Measurements from ENCODE around the gene KCNJ10.

The KCNJ10 gene

DNA sequence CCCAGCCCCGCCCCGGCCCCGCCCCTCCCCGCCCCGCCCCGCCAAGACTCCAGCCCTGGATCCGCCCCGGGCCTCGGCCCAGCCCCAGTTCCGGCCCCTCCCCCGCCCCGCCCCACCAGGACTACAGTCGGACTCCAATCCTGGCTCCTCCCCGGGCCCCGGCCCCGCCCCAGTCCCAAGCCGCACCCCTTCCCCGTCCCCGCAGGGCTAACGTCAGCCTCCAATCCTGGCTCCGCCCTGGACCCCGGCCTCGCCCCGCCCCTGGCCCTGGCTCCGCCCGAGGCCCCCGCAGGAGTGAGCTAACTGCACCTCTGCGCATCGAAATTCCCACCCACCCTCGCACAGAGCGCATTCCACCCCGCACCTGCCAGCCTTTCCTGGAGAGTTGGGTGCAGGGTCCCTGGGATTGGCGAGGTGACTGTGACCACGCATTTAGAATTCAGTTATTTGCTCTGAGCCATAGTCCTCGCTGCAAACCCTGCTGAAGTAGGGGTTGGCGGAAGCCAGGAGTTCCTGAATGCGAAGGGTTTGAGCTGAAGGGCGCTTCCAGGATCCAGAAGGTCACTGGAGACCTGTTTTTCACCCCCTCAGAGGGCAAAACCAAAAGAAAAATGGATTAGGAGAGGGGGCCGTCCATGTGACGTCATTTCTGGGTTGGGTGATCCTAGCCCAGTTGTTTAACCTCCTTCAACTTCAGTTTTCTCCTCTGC, 29.0 kb upstream of the KCNJ10 start:
- peak; percentile 93 for DNase-seq

DNA sequence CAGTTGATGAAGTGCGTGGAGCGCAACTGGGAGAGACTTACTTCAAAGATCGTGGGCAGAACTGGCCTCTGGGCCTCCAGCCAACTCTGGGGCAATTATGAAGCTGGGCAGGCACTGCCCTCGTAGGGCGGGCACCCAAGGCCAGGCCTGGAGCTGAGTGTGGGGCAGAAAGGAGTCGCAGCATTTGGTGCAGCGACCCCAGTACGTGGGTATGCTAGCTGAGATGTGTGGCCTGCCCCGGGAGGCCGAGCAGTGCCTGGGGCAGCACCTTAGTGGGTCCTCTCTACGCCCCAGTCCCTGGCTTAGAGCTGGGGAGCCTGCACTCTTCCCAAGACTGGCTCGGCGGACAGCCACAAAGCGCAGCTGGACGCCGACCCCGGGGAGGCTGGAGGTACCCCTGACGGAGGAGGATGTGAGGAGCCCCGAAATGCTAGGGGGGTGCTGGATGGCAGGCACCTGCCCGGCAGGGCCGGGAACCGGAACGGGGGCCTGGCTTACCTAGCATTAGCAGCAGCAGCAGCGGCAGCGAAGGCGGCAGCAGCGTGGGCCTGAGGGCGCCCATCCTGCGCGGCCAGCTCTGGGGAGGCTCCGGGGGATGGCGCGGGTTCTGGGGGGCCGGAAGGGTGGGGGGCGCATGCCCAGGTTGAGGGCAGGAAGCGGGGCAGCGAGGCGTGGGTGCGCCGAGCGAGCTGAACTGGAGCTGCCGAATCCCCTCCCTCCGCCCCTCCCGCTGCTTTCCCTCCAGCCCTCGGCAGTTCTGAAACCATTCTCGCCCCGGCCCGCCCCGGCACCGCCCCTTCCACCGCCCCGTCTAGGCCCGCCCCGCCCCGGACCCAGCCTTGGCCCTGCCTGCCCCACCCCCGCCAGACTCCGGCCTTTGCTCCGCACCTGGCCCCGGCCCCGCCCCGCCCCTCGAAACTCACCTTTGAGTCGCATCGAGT, 28.2 kb upstream of the KCNJ10 start, which contains the start of gene IGSF8:
TSS of gene IGSF8 (minus strand) at position 709 of the 941 bp plus-strand sequence. CDS start at position 562, 147 bp downstream.
- peak; percentile 87 for DNase-seq

DNA sequence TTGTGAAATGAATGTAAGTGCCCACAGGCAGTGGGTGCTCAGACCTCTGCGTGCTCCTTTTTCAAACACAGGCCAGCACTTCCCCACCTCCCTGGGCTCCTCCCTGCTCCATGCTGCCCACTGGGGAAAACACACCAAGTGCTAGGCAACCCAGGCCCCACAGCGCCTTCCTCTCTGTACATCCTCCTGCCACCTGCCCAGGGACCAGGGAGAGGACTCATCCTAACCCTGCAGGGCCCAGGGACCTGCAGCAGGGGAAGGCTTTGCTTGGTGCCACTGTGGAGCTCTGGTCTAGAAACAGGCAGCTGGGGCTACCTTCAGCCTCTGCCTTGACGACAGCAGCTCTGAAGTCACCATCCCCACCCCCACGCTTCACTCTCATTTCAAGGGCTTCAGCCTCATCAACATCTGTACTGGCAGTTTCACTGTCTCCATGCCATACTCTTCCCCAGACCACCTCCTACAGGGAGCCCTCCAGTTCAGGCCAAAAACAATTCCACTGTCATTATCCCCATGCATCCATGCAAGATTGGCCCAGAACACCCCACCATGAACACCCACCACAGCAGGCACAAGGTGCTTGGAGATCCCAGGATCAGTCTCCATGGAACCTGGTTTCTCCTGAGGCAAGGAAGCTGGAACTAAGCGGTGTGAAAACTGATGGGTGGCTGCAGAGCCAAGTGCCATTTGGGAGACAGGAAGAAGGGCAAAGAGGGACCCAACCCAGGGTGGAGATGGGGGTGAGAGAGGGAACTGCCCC, 27.4 kb upstream of the KCNJ10 start:
- DNase-seq = no peak

DNA sequence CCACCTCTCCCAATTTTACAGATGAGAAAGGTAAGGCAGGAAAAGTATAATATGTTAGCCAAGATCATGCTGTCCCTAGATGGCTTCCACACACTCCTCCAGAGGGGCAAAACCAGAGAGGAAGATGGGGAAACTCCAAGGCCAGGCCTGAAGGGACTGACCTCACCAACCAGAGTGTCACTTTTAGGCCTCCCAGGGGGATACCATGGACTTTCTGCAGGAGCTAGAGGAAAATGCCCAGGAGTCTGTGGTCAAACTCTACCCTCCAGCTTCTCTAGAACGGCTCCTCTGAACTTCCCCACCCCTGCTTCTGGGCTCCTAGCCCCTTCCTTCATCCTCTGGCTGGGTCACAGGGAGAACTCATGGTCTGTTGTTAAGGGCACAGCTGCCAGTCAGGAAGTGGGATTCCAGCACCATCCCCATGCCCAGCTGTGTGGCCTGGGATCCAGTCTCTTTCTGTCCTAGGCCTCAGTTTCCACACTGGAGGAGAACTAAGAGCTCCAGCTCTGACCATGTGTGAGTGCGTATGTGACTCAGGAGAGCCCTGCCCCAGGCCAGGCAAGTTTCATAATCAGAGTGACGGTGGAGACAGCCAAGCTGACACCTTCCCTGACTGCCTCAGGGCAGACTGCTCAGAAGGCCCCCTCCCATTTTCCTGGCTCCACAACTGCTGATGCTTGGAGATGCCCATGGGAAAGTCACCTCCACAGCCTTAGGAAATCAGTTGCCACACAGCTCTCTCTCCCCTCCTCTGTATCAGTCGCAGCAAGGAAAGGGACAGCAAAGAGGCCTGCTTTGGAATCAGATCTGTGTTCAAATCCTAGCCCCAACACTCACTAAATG, 26.5 kb upstream of the KCNJ10 start:
- DNase-seq = no peak

DNA sequence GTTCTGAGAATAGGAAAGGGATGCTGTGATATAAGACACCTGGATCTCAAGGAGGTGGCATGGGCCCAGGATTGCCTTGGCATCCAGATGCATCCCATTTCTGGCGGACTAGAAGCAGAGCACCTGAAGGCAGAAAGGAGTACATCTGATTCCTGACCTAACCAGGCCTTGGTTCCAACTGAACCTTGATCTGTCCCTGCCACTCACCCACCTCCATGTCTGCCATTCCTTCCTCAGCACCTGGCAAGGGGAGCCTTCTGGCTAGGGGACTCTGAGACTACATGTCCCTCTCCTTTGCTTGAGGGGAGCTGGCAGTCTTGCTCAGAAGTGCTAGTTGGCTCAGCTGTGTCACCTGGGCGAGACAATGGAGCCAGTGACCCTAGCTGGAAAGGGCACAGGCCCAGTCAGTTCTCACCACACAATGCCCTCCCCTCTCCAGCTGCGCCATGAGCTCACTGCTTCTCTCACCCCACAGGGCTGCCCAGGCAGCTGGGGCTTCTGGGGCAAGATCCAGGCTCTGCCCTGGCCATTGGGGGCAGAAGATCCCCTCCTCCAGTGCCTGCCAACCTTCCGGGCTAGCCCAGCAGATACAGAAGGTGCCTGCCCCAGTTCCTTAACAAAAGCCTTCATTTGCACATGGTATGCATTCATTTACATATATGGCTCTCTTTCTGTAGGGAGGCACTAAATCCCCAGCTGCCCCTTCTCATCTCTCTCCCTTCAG, 25.6 kb upstream of the KCNJ10 start:
- DNase-seq = no peak

DNA sequence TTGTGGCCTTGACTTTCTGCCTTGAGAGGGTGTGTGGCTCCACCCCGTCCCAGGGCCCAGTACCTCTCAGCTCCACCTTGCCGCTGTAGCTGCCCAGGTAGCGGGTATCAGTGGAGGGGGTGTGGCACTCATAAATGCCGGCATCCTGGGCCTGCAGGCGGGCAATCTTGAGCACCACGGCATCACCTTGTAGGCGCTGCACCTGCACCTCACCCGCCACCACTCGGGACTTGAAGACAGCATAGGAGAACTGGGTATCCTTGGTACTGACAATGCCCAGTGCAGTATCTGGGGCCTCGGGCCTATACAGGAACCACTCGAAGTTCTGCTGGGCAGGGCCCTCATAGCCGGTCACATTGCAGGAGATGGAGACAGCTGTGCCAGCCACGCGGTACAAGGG, 24.8 kb upstream of the KCNJ10 start:
- no peak for DNase-seq

DNA sequence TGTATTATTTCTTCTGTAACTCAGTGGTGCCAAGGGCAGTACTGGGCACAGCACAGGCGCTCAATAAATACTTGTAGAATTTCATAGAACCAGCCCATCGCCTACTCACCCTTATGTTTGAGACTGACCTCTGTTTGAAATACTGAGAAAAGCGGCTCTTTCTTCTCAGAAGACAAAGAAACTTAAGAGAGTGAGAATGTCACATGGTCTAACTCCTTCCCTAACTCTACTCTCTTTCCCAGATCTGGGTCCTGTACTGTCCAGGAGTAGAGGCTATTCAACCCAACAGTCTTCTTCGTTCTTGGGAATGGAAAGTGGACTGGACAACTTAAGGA, 24.3 kb upstream of the KCNJ10 start:
- DNase-seq = no peak

DNA sequence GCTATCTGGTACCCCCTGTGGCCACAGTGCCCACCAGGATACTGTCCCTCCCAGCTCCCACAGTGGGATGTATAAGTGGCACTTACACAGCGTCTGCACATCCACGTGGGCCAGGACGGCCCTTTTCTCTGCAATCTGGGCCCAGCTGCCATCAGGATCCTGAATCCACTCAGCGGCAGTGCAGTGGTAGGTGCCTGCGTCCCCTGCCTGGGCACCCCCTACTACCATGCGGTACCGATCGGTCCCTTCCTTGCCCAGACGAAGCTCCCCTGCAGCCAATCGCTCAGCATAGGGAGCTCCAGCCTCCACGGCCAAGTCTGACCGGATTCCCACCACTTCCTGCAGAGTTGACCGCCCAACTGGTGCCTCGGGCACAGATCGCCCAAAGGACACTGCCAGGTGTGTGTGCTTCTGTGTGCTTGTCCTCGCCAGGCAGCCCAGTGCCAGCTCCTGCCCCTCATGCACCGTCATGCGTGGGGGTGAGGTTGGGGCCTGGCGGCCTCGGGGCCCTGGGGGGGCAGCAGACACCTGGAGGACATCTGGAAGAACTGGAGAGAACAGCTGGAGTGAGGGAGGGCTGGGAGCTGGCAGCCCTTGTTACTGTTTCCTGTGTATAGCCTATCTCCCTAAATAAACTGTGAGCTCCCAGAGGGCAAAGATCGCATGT, 23.8 kb upstream of the KCNJ10 start:
- DNase-seq = no peak

DNA sequence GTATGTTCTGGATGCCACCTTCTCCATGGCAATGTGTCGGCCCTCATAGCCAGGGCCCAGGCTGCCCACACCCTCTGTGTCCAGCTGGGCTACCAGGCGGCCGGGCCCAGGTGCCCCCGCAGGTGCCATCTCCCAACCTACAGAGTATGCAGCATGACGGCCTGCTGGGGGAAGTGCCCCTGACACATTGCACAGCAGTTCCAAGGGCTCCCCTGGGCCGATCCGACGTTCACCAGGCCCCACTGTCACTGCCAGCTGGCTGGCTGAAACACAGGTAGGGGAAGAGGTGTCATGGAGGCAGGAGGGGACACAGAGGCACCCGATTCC, 23.1 kb upstream of the KCNJ10 start:
- DNase-seq = no peak

DNA sequence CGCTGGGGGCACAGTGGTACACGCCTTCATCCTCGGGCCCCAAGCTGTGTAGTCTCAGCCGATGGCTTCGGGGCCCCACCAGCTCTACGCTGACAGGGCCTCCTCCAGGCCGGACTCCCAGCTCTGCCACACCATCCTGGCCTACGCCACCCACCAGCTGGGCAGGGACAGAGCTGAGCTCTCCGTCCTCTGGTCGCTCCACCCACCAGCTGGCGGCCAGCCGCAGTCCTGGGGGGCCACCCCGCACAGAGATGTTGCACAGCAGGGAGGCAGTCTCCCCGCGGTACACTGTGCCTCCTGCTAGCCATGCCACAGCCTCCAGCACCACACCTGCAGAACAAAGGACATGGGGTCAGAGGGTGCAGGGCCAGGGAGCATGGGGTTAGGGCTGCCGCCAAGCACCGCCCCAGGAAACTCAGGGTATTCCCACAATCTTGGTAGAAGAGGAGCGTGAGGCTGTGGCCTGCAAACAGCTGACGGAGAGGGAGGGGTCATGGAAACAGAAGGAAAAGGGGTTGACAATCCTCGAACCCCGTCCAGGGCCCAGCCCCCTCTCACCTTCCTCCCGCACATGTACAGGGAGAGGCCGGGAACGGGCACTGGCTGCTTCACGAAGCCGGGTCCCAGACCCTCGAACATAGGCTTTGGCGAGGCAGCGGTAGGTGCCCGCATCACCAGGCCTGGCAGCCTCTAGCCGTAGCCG, 22.6 kb upstream of the KCNJ10 start:
- DNase-seq = no peak

DNA sequence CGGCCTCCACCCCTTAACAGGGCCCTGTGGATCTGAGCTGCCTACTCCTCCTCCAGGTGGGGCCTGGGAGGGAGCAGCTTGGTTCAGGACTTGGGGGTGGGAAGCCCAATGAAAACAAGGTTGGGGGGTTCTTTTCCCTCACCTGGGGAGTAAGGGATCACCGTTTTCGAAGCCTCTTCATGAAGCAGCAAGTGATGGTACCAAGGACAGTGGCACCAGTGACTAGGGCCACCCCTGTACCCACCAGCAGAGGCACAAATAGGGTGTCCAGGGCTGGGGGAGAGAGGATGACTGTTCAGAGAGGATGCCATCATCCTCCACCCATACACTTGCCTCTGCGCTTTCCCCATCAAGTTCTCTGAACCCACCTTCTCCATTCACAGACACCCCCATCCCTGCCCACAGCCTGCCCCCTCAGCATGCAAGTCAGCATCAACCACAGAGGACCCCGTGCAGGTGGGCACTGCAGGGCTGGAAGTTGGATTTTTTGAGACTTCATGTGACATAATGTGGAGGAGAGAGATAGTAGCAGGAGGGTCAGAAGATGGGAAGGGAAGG, 21.8 kb upstream of the KCNJ10 start:
- DNase-seq = no peak

DNA sequence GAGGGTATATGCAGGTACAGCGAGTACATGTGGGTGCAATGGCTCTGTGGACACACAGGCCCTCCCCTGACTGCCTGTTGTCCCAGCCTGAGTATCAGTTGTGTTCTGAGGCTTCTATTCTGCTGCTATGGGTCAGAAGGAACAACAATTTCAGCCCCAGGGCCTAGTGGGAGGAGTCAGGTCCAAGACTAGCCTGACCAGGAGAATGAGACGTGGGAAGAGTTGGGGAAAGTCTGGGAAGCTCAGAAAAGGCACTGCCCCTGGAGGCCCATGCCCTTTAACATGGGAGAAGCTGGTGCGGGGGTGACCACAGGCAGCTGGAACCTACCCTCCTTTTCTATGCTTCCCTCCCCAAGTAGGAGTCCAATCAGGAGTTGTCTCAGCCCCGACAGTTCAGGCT, 20.8 kb upstream of the KCNJ10 start:
- no peak for DNase-seq

DNA sequence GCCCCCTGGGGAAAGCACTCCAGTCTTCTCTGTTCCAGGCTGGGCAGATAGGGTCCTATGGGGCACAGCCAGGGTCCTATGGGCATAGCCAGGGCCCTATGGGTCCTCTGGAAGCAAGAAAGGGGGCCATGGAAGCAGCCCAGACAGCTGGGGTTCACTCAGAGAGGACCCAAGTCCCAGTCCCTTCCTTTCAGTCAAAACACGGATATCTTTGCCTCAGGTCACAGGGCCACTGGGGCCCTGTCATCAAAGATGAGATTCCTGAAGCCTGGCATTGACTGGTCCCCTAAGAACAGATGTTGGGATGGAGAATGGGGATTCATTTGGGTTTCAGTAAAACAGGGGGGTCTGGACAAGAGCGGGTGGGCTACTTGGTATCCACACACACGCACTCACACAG, 19.9 kb upstream of the KCNJ10 start:
- no peak for DNase-seq

DNA sequence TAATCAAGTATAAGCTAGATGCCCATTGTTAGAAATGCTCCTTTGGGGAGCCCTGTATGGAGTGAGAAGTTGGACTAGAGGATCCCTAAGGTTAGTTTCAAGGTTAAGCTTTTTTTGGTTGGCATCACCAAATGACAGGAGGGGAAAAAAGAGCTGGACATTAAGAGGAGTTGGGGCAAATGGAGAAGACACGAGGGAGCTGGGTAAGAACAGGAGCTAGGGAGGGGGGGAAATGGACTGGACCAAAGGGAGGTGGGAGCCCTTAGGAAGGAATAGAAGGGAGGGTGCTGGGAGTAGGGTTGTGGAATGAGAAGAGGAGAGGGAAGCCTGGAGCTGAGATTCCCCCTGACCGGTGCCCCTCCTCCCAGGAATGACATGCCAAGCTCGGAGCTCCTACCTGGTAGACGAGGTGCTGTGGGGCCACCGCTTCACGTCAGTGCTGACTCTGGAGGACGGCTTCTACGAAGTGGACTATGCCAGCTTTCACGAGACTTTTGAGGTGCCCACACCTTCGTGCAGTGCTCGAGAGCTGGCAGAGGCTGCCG, 17.2 kb upstream of the KCNJ10 start:
- no peak for DNase-seq

DNA sequence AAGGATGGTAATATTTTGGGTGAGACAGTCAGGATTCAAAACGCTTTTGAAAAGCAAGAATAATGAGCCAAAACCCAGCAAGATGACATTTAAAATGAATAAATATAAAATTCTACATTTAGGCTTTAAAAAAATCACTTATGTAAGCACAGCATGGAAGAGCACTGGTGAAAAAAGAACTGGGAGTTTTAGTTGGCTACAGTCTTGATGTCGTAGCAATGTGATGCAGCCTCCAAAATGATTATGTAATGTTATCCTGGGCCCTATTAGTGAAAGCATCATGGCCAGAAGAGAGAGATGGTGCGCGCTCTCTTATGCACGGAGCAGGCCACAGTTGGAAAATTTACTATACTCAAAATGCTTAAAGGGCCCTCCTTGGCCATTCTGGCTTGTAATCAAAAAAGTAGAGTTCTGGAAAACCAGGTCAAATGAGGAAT, 16.5 kb upstream of the KCNJ10 start:
- DNase-seq = no peak

DNA sequence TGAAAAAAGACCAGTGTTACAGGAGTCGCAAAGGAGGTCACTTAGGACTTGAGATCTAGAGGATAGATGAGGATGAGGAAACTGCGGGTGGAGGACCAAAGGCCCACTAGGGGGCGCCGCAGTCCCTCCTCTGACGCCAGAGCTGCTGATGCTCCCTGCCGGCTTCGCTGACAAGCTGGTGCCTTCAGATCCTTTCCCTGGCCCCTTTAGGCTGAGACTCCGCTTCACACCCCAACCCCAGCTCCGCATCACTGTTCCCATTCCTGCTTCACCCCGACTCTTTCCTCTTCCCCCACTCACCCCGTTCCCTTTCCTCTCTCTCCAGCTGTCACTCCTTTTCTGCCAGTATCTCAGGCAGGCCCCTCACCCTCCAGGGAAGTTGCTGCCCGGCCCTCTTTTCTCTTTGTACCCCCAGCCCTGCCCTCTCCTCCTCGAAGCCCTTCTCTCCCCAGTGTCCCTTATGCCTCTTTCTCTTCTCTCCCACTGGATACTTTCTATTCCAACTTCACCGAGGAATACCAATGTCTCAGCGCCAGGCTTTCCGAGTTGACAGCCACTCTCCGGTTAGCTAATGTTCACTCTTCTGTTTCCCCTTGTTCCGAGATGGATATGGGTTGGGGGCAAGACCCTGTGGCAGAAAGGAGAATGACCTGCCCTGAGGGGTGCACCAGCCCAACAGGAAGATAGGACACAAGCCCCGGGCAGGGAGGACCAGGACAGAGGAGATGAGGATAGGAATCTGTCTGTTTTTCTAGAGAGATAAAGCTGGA, 15.9 kb upstream of the KCNJ10 start:
- DNase-seq = peak; percentile 44

DNA sequence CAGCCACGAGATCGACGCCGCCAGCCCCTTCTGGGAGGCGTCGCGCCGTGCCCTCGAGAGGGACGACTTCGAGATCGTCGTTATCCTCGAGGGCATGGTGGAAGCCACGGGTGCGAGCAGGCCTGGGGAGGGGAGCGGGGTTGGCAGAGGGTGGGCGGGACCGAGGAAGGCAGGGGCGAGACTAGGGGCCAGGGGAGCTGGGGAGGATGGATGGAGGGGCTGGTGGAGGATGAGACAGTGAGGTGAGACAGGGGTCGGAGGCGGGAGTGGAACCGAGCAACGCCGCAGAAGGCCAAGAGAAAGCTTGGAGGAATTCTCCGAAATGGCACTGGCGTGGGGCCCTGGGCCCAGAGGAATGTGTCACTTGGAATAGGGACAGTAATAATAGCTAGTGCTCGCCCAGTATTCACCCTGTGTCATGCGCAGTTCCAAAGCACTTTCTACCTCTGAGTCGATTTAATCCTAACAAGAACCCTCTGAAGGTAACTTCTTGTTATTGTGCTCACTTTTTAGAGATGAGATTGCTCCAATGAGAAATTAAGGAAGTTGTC, 14.9 kb upstream of the KCNJ10 start:
- no peak for DNase-seq

DNA sequence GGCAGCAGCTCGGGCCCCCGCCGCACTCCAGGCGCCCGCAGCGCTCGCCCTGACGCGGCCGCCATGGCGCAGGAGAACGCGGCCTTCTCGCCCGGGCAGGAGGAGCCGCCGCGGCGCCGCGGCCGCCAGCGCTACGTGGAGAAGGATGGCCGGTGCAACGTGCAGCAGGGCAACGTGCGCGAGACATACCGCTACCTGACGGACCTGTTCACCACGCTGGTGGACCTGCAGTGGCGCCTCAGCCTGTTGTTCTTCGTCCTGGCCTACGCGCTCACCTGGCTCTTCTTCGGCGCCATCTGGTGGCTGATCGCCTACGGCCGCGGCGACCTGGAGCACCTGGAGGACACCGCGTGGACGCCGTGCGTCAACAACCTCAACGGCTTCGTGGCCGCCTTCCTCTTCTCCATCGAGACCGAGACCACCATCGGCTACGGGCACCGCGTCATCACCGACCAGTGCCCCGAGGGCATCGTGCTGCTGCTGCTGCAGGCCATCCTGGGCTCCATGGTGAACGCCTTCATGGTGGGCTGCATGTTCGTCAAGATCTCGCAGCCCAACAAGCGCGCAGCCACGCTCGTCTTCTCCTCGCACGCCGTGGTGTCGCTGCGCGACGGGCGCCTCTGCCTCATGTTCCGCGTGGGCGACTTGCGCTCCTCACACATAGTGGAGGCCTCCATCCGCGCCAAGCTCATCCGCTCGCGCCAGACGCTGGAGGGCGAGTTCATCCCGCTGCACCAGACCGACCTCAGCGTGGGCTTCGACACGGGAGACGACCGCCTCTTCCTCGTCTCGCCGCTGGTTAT, 14.2 kb upstream of the KCNJ10 start:
- DNase-seq = peak; percentile 76
